ENCODE data around the gene RTKN. TPM values are rescaled to one million over a fixed set of nuclear protein-coding genes. Genes with fewer than 3 reads are reported as not detected.
"Not testable (repeated sequence)": the region's sequence is repeated elsewhere in the genome, so short reads cannot be mapped to it uniquely, and the experiment has no call there.

The RTKN gene
- total and polyA plus RNA-seq, 4 donors: 27.8 to 98.0 (median 73.0) TPM

GRCh38 chr2:74421221-74421870 is 20.4 kb downstream of the RTKN start, which contains the start of the genes C2orf81 and WDR54:
TSS of gene C2orf81 (minus strand) at chr2:74421619. CDS start at chr2:74421560, 59 bp downstream.
TSS of gene WDR54 (plus strand) at chr2:74421730. CDS start at chr2:74422154, 424 bp downstream.
- 2% methylated on average over 57 of the region's 57 CpGs for WGBS
- Histone ChIP-seq H3K9me3 (ENCODE audit: control insufficient read depth in 4 of 4, low read length in 3 of 4) (no peaks in the 10 kb centered on the region), H3K27ac (ENCODE audit: low read depth in 1 of 2, low read length in 2 of 2) (peak within 1 kb of the TSS; percentile 6 to 64), H3K27me3 (ENCODE audit: control insufficient read depth in 4 of 4, insufficient read depth in 4 of 4, low read length in 3 of 4) (no peaks in the 10 kb centered on the region), H3K9ac (ENCODE audit: low read depth in 1 of 2, low read length in 2 of 2) (peak within 1 kb of the TSS in 1 of 2 donors; percentile 55), H3K36me3 (ENCODE audit: control insufficient read depth in 4 of 4, insufficient read depth in 3 of 4, low read depth in 1 of 4, low read length in 3 of 4) (peaks cover 2 to 12% (median 5%) of the 10 kb centered on the region in 4 donors), H3K4me3 (ENCODE audit: low read depth in 1 of 3, low read length in 3 of 3) (peak within 1 kb of the TSS; percentile 47 to 72 (median 60)), H3K4me1 (ENCODE audit: control insufficient read depth in 4 of 4, insufficient read depth in 4 of 4, low read length in 3 of 4) (peaks cover 6 to 17% (median 7%) of the 10 kb centered on the region in 4 donors)
- peak; percentile 75 for DNase-seq (ENCODE audit: low spot score)
- TF ChIP-seq ZBTB33 (IDR thresholded peaks at IDR 0.05) (no peak), EGR1 (IDR thresholded peaks at IDR 0.05; ENCODE audit: low read depth in 2 of 2) (no peak), FOXA2 (IDR thresholded peaks at IDR 0.05) (no peak), CTCF (IDR thresholded peaks at IDR 0.05; ENCODE audit: low read depth, low read length, missing input control) (no peak), SP1 (IDR thresholded peaks at IDR 0.05) (no peak), ATF3 (IDR thresholded peaks at IDR 0.05) (no peak), NR2F2 (IDR thresholded peaks at IDR 0.05) (no peak), HNF4G (IDR thresholded peaks at IDR 0.05) (no peak), MAX (IDR thresholded peaks at IDR 0.05) (no peak), JUND (IDR thresholded peaks at IDR 0.05) (no peak), RXRA (IDR thresholded peaks at IDR 0.05) (no peak), HNF4A (conservative IDR thresholded peaks at IDR 0.05) (no peak), RAD21 (IDR thresholded peaks at IDR 0.05) (no peak)

GRCh38 chr2:74420443-74421103 is 21.2 kb downstream of the RTKN start:
- not testable (repeated sequence) for H3K27me3 ChIP-seq (ENCODE audit: control insufficient read depth in 4 of 4, insufficient read depth in 4 of 4, low read length in 3 of 4); H3K9me3 ChIP-seq (ENCODE audit: control insufficient read depth in 4 of 4, low read length in 3 of 4); H3K27ac ChIP-seq (ENCODE audit: low read depth in 1 of 2, low read length in 2 of 2); H3K36me3 ChIP-seq (ENCODE audit: control insufficient read depth in 4 of 4, insufficient read depth in 3 of 4, low read depth in 1 of 4, low read length in 3 of 4); DNase-seq (ENCODE audit: low spot score); H3K4me3 ChIP-seq (ENCODE audit: low read depth in 1 of 3, low read length in 3 of 3); H3K9ac ChIP-seq (ENCODE audit: low read depth in 1 of 2, low read length in 2 of 2)
- WGBS: 80% methylated on average over 19 of the region's 19 CpGs
- H3K4me1 ChIP-seq (ENCODE audit: control insufficient read depth in 4 of 4, insufficient read depth in 4 of 4, low read length in 3 of 4): peaks cover 7 to 18% (median 10%) of the 10 kb centered on the region in 4 donors

Measured in liver (tissue), 9 donors.